ENCODE measurements around the gene EHF. TPM values are rescaled to one million over a fixed set of nuclear protein-coding genes. Genes with fewer than 3 reads are reported as not detected.

EHF gene
- total and polyA plus RNA-seq, 9 of the 15 experiments (the other 6 are each of a cell fraction or from before 2014, with no cell fraction given): 0.04 to 0.54 (median 0.37) TPM

DNA sequence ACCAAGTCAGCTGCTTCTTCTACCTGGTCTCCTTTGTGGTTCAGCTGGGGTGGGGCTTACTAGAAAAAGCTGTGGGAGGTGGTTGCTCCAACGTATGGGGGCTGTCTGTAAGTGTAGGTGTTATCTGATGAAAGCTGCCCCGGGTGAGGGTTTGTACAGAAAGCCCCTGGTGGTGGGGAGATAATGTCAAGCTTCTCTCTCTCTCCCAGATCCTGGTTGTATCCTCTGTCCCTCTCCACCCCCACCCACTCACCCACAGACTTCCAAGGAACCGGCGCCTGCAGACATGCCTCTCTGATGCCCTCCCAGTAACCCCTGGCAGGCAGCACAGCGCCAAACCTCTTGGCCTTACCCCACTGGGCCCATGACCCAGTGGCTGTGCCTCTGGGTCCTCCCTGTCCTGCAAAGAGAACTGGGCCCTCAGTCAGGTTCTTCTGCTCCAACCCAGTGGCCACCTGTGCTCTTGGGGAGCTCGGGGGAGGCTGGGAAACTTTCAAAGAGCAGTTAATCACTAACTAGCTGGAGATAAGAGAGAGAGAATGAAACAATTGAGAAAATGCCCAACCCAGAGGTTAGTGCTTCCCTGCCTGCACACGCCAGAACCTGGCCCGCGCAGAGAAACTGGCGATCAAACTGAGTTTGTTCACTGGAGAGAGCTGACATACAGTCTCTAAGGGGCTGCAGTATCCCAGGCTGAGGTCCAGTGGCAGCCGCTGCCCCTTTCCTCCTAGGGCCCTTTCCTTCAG, 20.4 kb upstream of the EHF start (continued):
- TF ChIP-seq TOE1 (IDR thresholded peaks at IDR 0.05; ENCODE audit: borderline replicate concordance) (no peak), TOE1 (CRISPR knock-in tag; IDR thresholded peaks at IDR 0.05; ENCODE audit: borderline replicate concordance, low read depth) (no peak), SMAD2 (IDR thresholded peaks at IDR 0.05; ENCODE audit: low read depth, low read length) (no peak), NCOA6 (IDR thresholded peaks at IDR 0.05) (no peak), EHMT2 (IDR thresholded peaks at IDR 0.05) (no peak), FOXM1 (IDR thresholded peaks at IDR 0.05; ENCODE audit: low read depth) (no peak), FOXM1 (CRISPR knock-in tag; IDR thresholded peaks at IDR 0.05; ENCODE audit: low read depth) (no peak), MTA3 (IDR thresholded peaks at IDR 0.05; ENCODE audit: borderline replicate concordance) (no peak), ETV6 (IDR thresholded peaks at IDR 0.05; ENCODE audit: borderline replicate concordance in 1 of 2, low read depth in 2 of 2, low read length in 1 of 2) (no peak), ETV6 (CRISPR knock-in tag; IDR thresholded peaks at IDR 0.05; ENCODE audit: borderline replicate concordance) (no peak), ZNF644 (tag; IDR thresholded peaks at IDR 0.05; ENCODE audit: low read depth) (no peak; the same call in 1 of the 2 replicates), SMARCB1 (IDR thresholded peaks at IDR 0.05; ENCODE audit: insufficient read length, low read depth) (no peak), KHSRP (IDR thresholded peaks at IDR 0.05) (no peak), POLR3A (IDR thresholded peaks at IDR 0.05; ENCODE audit: borderline replicate concordance, extremely low read depth, insufficient read depth, insufficient read length) (no peak), CBFB (CRISPR knock-in tag; IDR thresholded peaks at IDR 0.05) (no peak), TEAD1 (CRISPR knock-in tag; IDR thresholded peaks at IDR 0.05) (no peak), SNRNP70 (optimal IDR thresholded peaks at IDR 0.05; ENCODE audit: low read depth, low read length) (no peak), MEF2D (tag; conservative IDR thresholded peaks at IDR 0.05; ENCODE audit: low read depth) (0 out of 2 replicates have a peak, but pooled peaks have one; percentile 39)
- TF ChIP-seq, protein P1, sequence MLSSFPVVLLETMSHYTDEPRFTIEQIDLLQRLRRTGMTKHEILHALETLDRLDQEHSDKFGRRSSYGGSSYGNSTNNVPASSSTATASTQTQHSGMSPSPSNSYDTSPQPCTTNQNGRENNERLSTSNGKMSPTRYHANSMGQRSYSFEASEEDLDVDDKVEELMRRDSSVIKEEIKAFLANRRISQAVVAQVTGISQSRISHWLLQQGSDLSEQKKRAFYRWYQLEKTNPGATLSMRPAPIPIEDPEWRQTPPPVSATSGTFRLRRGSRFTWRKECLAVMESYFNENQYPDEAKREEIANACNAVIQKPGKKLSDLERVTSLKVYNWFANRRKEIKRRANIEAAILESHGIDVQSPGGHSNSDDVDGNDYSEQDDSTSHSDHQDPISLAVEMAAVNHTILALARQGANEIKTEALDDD (IDR thresholded peaks at IDR 0.05): peak; percentile 78
- TF ChIP-seq, protein P2, sequence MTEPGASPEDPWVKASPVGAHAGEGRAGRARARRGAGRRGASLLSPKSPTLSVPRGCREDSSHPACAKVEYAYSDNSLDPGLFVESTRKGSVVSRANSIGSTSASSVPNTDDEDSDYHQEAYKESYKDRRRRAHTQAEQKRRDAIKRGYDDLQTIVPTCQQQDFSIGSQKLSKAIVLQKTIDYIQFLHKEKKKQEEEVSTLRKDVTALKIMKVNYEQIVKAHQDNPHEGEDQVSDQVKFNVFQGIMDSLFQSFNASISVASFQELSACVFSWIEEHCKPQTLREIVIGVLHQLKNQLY (CRISPR knock-in tag; conservative IDR thresholded peaks at IDR 0.05): no peak
- TF ChIP-seq, protein P3, sequence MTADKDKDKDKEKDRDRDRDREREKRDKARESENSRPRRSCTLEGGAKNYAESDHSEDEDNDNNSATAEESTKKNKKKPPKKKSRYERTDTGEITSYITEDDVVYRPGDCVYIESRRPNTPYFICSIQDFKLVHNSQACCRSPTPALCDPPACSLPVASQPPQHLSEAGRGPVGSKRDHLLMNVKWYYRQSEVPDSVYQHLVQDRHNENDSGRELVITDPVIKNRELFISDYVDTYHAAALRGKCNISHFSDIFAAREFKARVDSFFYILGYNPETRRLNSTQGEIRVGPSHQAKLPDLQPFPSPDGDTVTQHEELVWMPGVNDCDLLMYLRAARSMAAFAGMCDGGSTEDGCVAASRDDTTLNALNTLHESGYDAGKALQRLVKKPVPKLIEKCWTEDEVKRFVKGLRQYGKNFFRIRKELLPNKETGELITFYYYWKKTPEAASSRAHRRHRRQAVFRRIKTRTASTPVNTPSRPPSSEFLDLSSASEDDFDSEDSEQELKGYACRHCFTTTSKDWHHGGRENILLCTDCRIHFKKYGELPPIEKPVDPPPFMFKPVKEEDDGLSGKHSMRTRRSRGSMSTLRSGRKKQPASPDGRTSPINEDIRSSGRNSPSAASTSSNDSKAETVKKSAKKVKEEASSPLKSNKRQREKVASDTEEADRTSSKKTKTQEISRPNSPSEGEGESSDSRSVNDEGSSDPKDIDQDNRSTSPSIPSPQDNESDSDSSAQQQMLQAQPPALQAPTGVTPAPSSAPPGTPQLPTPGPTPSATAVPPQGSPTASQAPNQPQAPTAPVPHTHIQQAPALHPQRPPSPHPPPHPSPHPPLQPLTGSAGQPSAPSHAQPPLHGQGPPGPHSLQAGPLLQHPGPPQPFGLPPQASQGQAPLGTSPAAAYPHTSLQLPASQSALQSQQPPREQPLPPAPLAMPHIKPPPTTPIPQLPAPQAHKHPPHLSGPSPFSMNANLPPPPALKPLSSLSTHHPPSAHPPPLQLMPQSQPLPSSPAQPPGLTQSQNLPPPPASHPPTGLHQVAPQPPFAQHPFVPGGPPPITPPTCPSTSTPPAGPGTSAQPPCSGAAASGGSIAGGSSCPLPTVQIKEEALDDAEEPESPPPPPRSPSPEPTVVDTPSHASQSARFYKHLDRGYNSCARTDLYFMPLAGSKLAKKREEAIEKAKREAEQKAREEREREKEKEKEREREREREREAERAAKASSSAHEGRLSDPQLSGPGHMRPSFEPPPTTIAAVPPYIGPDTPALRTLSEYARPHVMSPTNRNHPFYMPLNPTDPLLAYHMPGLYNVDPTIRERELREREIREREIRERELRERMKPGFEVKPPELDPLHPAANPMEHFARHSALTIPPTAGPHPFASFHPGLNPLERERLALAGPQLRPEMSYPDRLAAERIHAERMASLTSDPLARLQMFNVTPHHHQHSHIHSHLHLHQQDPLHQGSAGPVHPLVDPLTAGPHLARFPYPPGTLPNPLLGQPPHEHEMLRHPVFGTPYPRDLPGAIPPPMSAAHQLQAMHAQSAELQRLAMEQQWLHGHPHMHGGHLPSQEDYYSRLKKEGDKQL (CRISPR knock-in tag; IDR thresholded peaks at IDR 0.05; ENCODE audit: borderline replicate concordance): no peak

Measured in K562 (cell line).